HEK293T (cell line): ENCODE measurements around the gene PPY.

Experiments used
- ARNT ChIP-seq: fragments of 450-650 bp; IDR thresholded peaks from 2 replicates; pipeline ENCODE4 v1.6.1; 2017; ENCODE audit warnings: mild to moderate bottlenecking
- BHLHE40 ChIP-seq: fragments of 450-650 bp; IDR thresholded peaks from 2 replicates; pipeline ENCODE4 v1.6.1; 2016; ENCODE audit warnings: mild to moderate bottlenecking, moderate library complexity, borderline replicate concordance
- FOXM1 ChIP-seq: fragments of 450-650 bp; IDR thresholded peaks from 2 replicates; pipeline ENCODE4 v1.6.1; 2017; ENCODE audit warnings: mild to moderate bottlenecking, borderline replicate concordance
- HDGF ChIP-seq: fragments of 450-650 bp; IDR thresholded peaks from 2 replicates; pipeline ENCODE4 v1.6.1; 2017; ENCODE audit warnings: antibody characterized with exemption, borderline replicate concordance
- L3MBTL2 ChIP-seq: fragments of 450-650 bp; conservative IDR thresholded peaks from 2 replicates; pipeline ENCODE4 v1.6.1; 2016; ENCODE audit warnings: mild to moderate bottlenecking
- NFRKB ChIP-seq: fragments of 450-650 bp; IDR thresholded peaks from 2 replicates; pipeline ENCODE4 v1.6.1; 2016; ENCODE audit warnings: mild to moderate bottlenecking, moderate library complexity
- SP1 ChIP-seq: fragments of 450-650 bp; IDR thresholded peaks from 2 replicates; pipeline ENCODE4 v1.6.1; 2017
- SUZ12 ChIP-seq: fragments of 450-650 bp; IDR thresholded peaks from 2 replicates; pipeline ENCODE4 v1.6.1; 2016; ENCODE audit warnings: mild to moderate bottlenecking
- TF ChIP-seq, protein P1 (sequence below): fragments of 450-650 bp; IDR thresholded peaks from 2 replicates; pipeline ENCODE4 v1.6.1; 2016

DNA sequence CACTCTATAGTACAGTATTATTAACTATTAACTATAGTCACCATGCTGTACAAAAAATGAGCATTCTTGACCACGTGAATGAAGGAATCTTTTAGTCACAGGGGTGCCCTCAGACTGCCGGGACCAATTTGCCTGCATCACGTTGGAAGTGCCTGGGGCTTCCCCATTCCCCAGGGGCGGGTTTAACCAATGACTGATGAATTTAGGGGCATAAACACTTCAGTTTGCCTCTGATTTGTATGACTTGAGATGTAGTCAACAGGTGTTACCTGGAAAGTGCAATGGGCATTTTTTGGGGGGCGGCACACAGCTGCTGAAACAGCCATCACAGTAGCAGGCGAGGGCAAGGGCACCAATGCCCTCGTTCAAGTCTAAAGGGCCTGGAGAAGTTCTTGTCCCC lies 20.2 kb upstream of the PPY start:
- TF ChIP-seq NFRKB (no peak), L3MBTL2 (no peak), ARNT (no peak), BHLHE40 (no peak), FOXM1 (no peak), SP1 (no peak), HDGF (no peak), SUZ12 (no peak)
- TF ChIP-seq, protein P1, sequence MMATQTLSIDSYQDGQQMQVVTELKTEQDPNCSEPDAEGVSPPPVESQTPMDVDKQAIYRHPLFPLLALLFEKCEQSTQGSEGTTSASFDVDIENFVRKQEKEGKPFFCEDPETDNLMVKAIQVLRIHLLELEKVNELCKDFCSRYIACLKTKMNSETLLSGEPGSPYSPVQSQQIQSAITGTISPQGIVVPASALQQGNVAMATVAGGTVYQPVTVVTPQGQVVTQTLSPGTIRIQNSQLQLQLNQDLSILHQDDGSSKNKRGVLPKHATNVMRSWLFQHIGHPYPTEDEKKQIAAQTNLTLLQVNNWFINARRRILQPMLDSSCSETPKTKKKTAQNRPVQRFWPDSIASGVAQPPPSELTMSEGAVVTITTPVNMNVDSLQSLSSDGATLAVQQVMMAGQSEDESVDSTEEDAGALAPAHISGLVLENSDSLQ, result no peak
